CD14-positive monocyte (primary cell): ENCODE results near the gene ESRRA. TPM values are rescaled to one million over a fixed set of nuclear protein-coding genes. Genes with fewer than 3 reads are reported as not detected.
A peak's percentile ranks its signal among the peaks of the same experiment; 100 is the strongest.

Source experiments
- DNase-seq, 3 donors: peaks; one replicate each; pipeline ENCODE4 v3.0.0-alpha.2; 2011 to 2022
- H2AFZ ChIP-seq: 2 replicates; pipeline ENCODE4 v1.6.0; 2012; ENCODE audit warnings: mild to moderate bottlenecking, low read depth, low read length, inconsistent platforms; ENCODE audit not compliant: insufficient read depth, poor library complexity, severe bottlenecking
- H3K27ac ChIP-seq, 2 donors: 1 replicate in 1 of 2; 2 replicates in 1 of 2; pipeline ENCODE4 v1.5.1; 2012 to 2013; ENCODE audit warnings: low read length in 2 of 2, control low read depth in 1 of 2, inconsistent platforms in 1 of 2, low read depth in 1 of 2, mild to moderate bottlenecking in 1 of 2
- H3K27me3 ChIP-seq, 2 donors: one replicate each; pipeline versions ENCODE4 v1.6.0 to v1.6.1; 2011 to 2013; ENCODE audit warnings: low read length in 2 of 2; ENCODE audit not compliant: control insufficient read depth in 2 of 2, insufficient read depth in 2 of 2
- H3K36me3 ChIP-seq, 2 donors: replicated peaks in 1 of 2; 1 replicate in 1 of 2; 2 replicates in 1 of 2; pipeline versions ENCODE4 v1.5.1 to v1.6.1; 2012 to 2013; ENCODE audit warnings: low read length in 2 of 2, control low read depth in 1 of 2, inconsistent platforms in 1 of 2, mild to moderate bottlenecking in 1 of 2; ENCODE audit not compliant: insufficient read depth in 2 of 2, control insufficient read depth in 1 of 2
- H3K4me1 ChIP-seq, 2 donors: 1 replicate in 1 of 2; 2 replicates in 1 of 2; pipeline versions ENCODE4 v1.5.1 to v1.6.1; 2012 to 2013; ENCODE audit warnings: low read length in 2 of 2, control low read depth in 1 of 2, inconsistent platforms in 1 of 2, mild to moderate bottlenecking in 1 of 2, moderate library complexity in 1 of 2; ENCODE audit not compliant: insufficient read depth in 2 of 2, control insufficient read depth in 1 of 2
- H3K4me2 ChIP-seq: replicated peaks from 2 replicates; pipeline ENCODE3; 2012; ENCODE audit warnings: low read length, moderate library complexity, mild to moderate bottlenecking; ENCODE audit not compliant: poor library complexity, severe bottlenecking; ENCODE audit errors: extremely low read depth
- H3K4me3 ChIP-seq, 3 experiments: fragments of 200-600 bp in 1 of 3; sonication (generic) in 1 of 3; replicated peaks in 1 of 3; 1 replicate in 2 of 3; 2 replicates in 1 of 3; pipeline ENCODE4 v1.5.1; 2011 to 2013; ENCODE audit warnings: low read length in 3 of 3, mild to moderate bottlenecking in 3 of 3, control low read depth in 2 of 3, low read depth in 2 of 3, inconsistent platforms in 1 of 3, moderate library complexity in 1 of 3
- H3K79me2 ChIP-seq: 2 replicates; pipeline ENCODE4 v1.6.0; 2012; ENCODE audit warnings: mild to moderate bottlenecking, control low read depth, inconsistent platforms, low read length, moderate library complexity; ENCODE audit not compliant: insufficient read depth
- H3K9ac ChIP-seq: 2 replicates; pipeline ENCODE4 v1.6.0; 2017; ENCODE audit warnings: low read length, mild to moderate bottlenecking; ENCODE audit not compliant: insufficient read depth, poor library complexity, severe bottlenecking
- H3K9me3 ChIP-seq, 2 donors: replicated peaks in 1 of 2; 1 replicate in 1 of 2; 2 replicates in 1 of 2; pipeline versions ENCODE4 v1.5.1 to v1.6.1; 2012 to 2013; ENCODE audit warnings: low read length in 2 of 2, control low read depth in 1 of 2; ENCODE audit not compliant: control insufficient read depth in 1 of 2, insufficient read depth in 1 of 2
- H4K20me1 ChIP-seq: 2 replicates; pipeline ENCODE4 v1.6.0; 2012; ENCODE audit warnings: mild to moderate bottlenecking, low read length, control low read depth, moderate library complexity; ENCODE audit not compliant: insufficient read depth
- H3K27ac Mint-ChIP-seq, 7 donors: one replicate each; pipeline ENCODE4 v1.8.0; 2020; ENCODE audit warnings: mild to moderate bottlenecking in 7 of 7, mixed read lengths in 7 of 7, moderate library complexity in 6 of 7, inconsistent platforms in 2 of 7
- H3K27me3 Mint-ChIP-seq, 3 donors: one replicate each; pipeline ENCODE4 v1.8.0; 2021 to 2022; ENCODE audit warnings: low read depth in 3 of 3, mild to moderate bottlenecking in 3 of 3, mixed read lengths in 3 of 3, moderate library complexity in 3 of 3, inconsistent platforms in 1 of 3
- H3K36me3 Mint-ChIP-seq, 2 donors: one replicate each; pipeline ENCODE4 v1.8.0; 2020; ENCODE audit warnings: mixed read lengths in 2 of 2, inconsistent platforms in 1 of 2, mild to moderate bottlenecking in 1 of 2
- H3K4me1 Mint-ChIP-seq: one replicate; pipeline ENCODE4 v1.8.0; 2020; ENCODE audit warnings: mild to moderate bottlenecking, mixed read lengths
- H3K4me3 Mint-ChIP-seq, 2 donors: one replicate each; pipeline ENCODE4 v1.8.0; 2020; ENCODE audit warnings: mild to moderate bottlenecking in 2 of 2, mixed read lengths in 2 of 2, moderate library complexity in 1 of 2
- H3K9me3 Mint-ChIP-seq, 7 donors: one replicate each; pipeline ENCODE4 v1.8.0; 2020 to 2022; ENCODE audit warnings: mixed read lengths in 7 of 7, mild to moderate bottlenecking in 6 of 7, moderate library complexity in 6 of 7, inconsistent platforms in 2 of 7
- CTCF ChIP-seq: fragments of 200-600 bp; IDR thresholded peaks from one replicate; pipeline ENCODE4 v1.8.0; 2022; ENCODE audit warnings: antibody characterized with exemption, mild to moderate bottlenecking
- WGBS: methylation state at CpG from one replicate; pipeline ENCODE4 v1.1.5; 2013; ENCODE audit warnings: missing lambda C conversion rate; ENCODE audit not compliant: insufficient coverage; 5-methylcytosine and 5-hydroxymethylcytosine counted together
- intact Hi-C, 2 donors: fragments of 100-400 bp; cut with micrococcal nuclease; formaldehyde crosslinking; loops; one replicate each; pipeline versions ENCODE4 v1.15.0 to v1.15.1; 2023
- polyA plus RNA-seq, 3 donors: library from polyadenylated mRNA; depleted of rRNA in 1 of 3; unstranded in 2 of 3; stranded (reverse) in 1 of 3; fragments of 300-500 nt in 2 of 3; fragments of >200 nt in 1 of 3; fragmentation: Illumina TruSeq in 2 of 3; gene quantifications; 1 replicate in 2 of 3; 2 replicates in 1 of 3; pipeline ENCODE4 v1.2.3, GENCODE V29; 2012 to 2021

Gene ESRRA
- polyA plus RNA-seq, 3 donors = 15.3 to 45.7 (median 18.3) TPM

GRCh38 chr11:64289002-64289564, 16.2 kb upstream of the ESRRA start:
- Histone ChIP-seq H3K36me3 (no peaks in the 10 kb centered on the region), H4K20me1 (no peaks in the 10 kb centered on the region), H2AFZ (no peak overlapping the region), H3K4me2 (no peak overlapping the region), H3K27me3 (peaks cover 24 to 36% of the 10 kb centered on the region in 2 donors), H3K27ac (no peak overlapping the region), H3K9ac (no peak overlapping the region), H3K79me2 (peaks cover 2% of the 10 kb centered on the region), H3K4me1 (peaks cover 18 to 29% of the 10 kb centered on the region in 2 donors), H3K9me3 (peaks cover 4 to 22% of the 10 kb centered on the region in 2 donors), H3K4me3 (no peak overlapping the region)
- DNase-seq = no peak
- over 99% methylated on average over 12 of the region's 13 CpGs for WGBS
- Mint-ChIP-seq H3K4me3 (no peak overlapping the region), H3K4me1 (peaks cover 18% of the 10 kb centered on the region), H3K36me3 (peaks cover 5 to 11% of the 10 kb centered on the region in 2 donors), H3K27me3 (peaks cover 36 to 54% (median 39%) of the 10 kb centered on the region in 3 donors), H3K9me3 (peaks cover 0 to 12% (median 3%) of the 10 kb centered on the region in 7 donors), H3K27ac (peak overlapping the region in 1 of 7 donors; percentile 50)
- TF ChIP-seq CTCF = no peak
- intact Hi-C loops = loop anchor here in 1 of 2 donors (5.0 kb wide), 1 partner anchor 37 kb away; the partner anchor contains the start of gene PLCB3

- no peaks in the 10 kb centered on the region for H3K36me3 ChIP-seq
- peak in 1 of 3 donors; percentile 65 for DNase-seq
- H3K4me1 Mint-ChIP-seq = peaks cover 16% of the 10 kb centered on the region
- intact Hi-C loops = no loop called here
- H3K4me3 ChIP-seq = no peak overlapping the region
- peaks cover 0 to 17% (median 3%) of the 10 kb centered on the region in 7 donors for H3K9me3 Mint-ChIP-seq
- peaks cover 50 to 69% (median 54%) of the 10 kb centered on the region in 3 donors for H3K27me3 Mint-ChIP-seq
- peaks cover 11 to 25% of the 10 kb centered on the region in 2 donors for H3K4me1 ChIP-seq
- no peak overlapping the region for H3K4me2 ChIP-seq
- H4K20me1 ChIP-seq = no peaks in the 10 kb centered on the region
- no peak overlapping the region for H3K27ac Mint-ChIP-seq
- H3K36me3 Mint-ChIP-seq = peaks cover 5 to 15% of the 10 kb centered on the region in 2 donors
- H3K27me3 ChIP-seq = peaks cover 36 to 50% of the 10 kb centered on the region in 2 donors
- WGBS = 57% methylated on average over 8 of the region's 10 CpGs
- peaks cover 4 to 26% of the 10 kb centered on the region in 2 donors for H3K9me3 ChIP-seq
- no peak overlapping the region for H2AFZ ChIP-seq
- H3K27ac ChIP-seq = no peak overlapping the region
- H3K9ac ChIP-seq = no peak overlapping the region
- peak overlapping the region in 1 of 2 donors; percentile 81 for H3K4me3 Mint-ChIP-seq
- no peaks in the 10 kb centered on the region for H3K79me2 ChIP-seq
- TF ChIP-seq CTCF = no peak
Observed at GRCh38 chr11:64290352-64291261, 14.7 kb upstream of the ESRRA start.
